ENCODE data around the gene FAM20C. TPM values are rescaled to one million over a fixed set of nuclear protein-coding genes. Genes with fewer than 3 reads are reported as not detected.
A peak's percentile ranks its signal among the peaks of the same experiment; 100 is the strongest.

The FAM20C gene
- total RNA-seq, 3 donors from 2014 or later = 20.7 to 47.7 (median 26.5) TPM

DNA sequence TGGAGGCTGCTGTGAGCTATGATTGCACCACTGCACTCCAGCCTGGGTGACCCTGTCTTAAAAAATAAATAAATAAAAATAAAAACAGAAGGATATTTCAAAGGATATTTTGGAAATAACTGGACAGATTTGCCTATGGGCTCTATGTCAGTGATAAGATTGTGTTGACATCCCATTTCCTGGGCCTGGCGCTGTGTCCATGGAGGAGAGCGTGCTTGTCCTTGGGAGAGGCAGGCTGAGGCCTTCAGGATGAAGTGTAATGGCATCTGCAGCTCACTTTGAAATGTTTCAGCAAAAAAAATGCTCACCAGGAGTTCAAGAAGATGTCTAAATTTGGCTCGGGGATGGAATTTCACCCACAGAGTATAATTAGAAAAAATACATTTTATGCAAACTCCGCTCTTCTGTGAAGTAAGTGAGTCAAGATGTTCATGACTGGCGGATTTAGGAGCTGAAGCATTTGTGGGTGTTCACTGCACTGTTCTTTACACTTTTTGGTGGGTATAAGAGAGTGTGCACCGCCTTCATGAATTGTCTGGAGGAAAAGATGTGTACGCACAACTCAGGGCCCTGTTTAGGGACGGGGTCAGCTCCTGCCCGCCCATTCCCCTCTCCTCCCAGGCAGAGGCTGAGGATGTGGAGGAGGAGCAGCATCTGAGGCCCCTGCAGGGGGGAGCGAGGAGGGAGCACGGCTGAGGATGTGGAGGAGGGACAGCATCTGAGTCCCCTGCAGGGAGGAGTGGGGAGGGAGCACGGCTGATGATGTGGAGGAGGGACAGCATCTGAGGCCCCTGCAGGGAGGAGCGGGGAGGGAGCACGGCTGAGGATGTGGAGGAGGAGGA is 79.1 kb downstream of the FAM20C start:
- no peaks in the 10 kb centered on the region for H3K4me1 ChIP-seq (ENCODE audit: low read depth)

DNA sequence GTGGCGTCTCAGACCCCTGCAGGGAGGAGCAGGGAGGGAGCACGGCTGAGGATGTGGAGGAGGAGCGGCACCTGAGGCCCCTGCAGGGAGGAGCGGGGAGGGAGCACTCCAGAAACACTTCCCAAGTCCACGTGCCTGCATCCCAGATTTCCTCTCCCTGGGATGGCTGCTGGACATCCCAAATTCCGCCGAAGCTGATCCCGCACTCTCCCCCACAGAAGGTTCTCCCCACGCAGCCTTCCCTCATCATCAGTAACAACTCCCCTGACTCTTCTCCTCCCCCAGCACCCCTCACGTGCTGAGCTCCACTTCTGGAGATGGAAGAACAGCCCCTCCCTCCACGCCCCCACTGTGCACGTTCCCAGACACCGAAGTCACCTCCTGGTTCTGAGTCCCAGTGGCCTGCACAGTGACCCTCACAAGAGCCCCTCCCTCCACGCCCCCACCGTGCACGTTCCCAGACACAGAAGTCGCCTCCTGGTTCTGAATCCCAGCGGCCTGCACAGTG is 79.8 kb downstream of the FAM20C start:
- peak in 2 of 3 donors; percentile 22 to 37 for DNase-seq
- no peaks in the 10 kb centered on the region for H3K36me3 ChIP-seq (ENCODE audit: low read depth)
- intact Hi-C loops (cut with DNase I, micrococcal nuclease) = no loop called here
- no peak for ATAC-seq
- H3K4me1 ChIP-seq (ENCODE audit: low read depth) = no peaks in the 10 kb centered on the region
- H3K4me3 ChIP-seq = no peak overlapping the region
- H3K9me3 ChIP-seq = peaks cover 2% of the 10 kb centered on the region
- TF ChIP-seq, protein P1, sequence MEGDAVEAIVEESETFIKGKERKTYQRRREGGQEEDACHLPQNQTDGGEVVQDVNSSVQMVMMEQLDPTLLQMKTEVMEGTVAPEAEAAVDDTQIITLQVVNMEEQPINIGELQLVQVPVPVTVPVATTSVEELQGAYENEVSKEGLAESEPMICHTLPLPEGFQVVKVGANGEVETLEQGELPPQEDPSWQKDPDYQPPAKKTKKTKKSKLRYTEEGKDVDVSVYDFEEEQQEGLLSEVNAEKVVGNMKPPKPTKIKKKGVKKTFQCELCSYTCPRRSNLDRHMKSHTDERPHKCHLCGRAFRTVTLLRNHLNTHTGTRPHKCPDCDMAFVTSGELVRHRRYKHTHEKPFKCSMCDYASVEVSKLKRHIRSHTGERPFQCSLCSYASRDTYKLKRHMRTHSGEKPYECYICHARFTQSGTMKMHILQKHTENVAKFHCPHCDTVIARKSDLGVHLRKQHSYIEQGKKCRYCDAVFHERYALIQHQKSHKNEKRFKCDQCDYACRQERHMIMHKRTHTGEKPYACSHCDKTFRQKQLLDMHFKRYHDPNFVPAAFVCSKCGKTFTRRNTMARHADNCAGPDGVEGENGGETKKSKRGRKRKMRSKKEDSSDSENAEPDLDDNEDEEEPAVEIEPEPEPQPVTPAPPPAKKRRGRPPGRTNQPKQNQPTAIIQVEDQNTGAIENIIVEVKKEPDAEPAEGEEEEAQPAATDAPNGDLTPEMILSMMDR (IDR thresholded peaks at IDR 0.05) = no peak

More for the DNA sequence above, 79.1 kb downstream of the FAM20C start:
- peaks cover 2% of the 10 kb centered on the region for H3K9me3 ChIP-seq
- H3K4me3 ChIP-seq = no peak overlapping the region
- DNase-seq (peak in 1 of 3 donors; percentile 19), ATAC-seq (no peak)
- no peaks in the 10 kb centered on the region for H3K36me3 ChIP-seq (ENCODE audit: low read depth)
- intact Hi-C loops (cut with DNase I, micrococcal nuclease) = no loop called here
- TF ChIP-seq, protein P1 (IDR thresholded peaks at IDR 0.05) = no peak

DNA sequence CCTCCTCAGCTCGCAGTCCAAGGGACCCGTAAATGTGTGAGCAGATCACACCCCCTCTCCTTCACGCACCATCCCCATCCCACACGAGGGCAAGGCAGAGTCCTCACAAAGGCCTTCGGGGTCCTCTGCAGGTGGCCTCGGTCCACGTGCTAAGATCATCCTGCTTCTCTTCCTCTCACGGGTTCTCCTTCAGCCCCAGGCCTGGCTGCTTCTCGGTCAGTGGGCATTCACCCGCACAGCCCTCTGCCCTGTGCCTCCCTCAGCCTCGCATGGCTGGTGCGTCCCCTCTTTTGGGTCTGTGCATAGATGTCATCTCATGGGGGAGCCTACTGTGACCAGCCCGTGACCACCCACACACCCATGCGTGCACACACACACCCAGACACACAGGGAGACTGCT is 80.3 kb downstream of the FAM20C start:
- H3K9me3 ChIP-seq = peaks cover 2% of the 10 kb centered on the region
- no peak for ATAC-seq

DNA sequence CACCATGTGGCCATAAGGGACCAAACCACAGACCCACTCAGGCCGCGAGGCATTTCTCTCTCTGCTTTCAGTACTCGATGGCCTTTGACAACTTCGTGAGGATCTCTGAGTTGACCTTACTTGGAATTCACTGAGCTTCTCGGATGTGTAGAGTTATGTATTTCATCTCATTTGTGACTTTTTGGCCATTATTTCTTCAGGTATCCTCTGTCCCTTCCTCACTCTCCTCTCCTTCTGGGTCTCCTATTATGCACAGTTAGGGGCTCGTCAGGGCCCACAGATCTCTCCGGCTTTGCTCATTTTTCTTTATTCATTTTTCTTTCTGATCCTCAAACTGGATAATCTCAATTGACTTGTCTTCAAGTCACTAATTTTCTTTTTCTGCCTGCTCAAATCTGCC is 81.0 kb downstream of the FAM20C start:
- intact Hi-C loops (cut with DNase I, micrococcal nuclease) = no loop called here
- no peaks in the 10 kb centered on the region for H3K36me3 ChIP-seq (ENCODE audit: low read depth)
- TF ChIP-seq, protein P1 (IDR thresholded peaks at IDR 0.05) = no peak
- DNase-seq (peak in 1 of 3 donors; percentile 11), ATAC-seq (no peak)
- peaks cover 2% of the 10 kb centered on the region for H3K9me3 ChIP-seq
- no peak overlapping the region for H3K4me3 ChIP-seq
- no peaks in the 10 kb centered on the region for H3K4me1 ChIP-seq (ENCODE audit: low read depth)

More for the DNA sequence above, 80.3 kb downstream of the FAM20C start:
- intact Hi-C loops (cut with DNase I, micrococcal nuclease) = no loop called here
- DNase-seq = peak in 1 of 3 donors; percentile 38
- Histone ChIP-seq H3K4me1 (ENCODE audit: low read depth) (no peaks in the 10 kb centered on the region), H3K4me3 (no peak overlapping the region), H3K36me3 (ENCODE audit: low read depth) (no peaks in the 10 kb centered on the region)
- TF ChIP-seq, protein P1 (IDR thresholded peaks at IDR 0.05) = no peak

DNA sequence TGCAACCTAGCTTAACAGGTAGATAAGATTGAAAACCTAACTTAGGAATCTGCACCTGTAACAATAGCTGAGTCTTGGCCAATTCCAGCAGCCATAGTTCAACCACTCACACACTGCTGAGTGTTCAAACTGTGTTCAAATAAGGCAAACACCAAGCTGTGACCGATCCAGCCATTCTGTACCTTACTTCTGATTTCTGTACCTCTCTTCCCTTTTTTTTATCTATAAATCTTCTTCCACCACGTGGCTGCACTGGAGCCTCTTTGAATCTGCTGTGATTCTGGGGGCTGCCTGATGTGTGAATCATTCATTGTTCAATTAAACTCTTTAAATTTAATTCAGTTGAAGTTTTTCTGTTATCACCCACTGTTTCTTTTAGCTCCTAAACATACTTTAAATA is 81.9 kb downstream of the FAM20C start:
- intact Hi-C loops (cut with DNase I, micrococcal nuclease) = no loop called here
- TF ChIP-seq, protein P1 (IDR thresholded peaks at IDR 0.05) = no peak
- no peak for ATAC-seq
- H3K4me3 ChIP-seq = no peak overlapping the region
- H3K9me3 ChIP-seq = peaks cover 2% of the 10 kb centered on the region
- no peaks in the 10 kb centered on the region for H3K36me3 ChIP-seq (ENCODE audit: low read depth)
- no peak for DNase-seq
- no peaks in the 10 kb centered on the region for H3K4me1 ChIP-seq (ENCODE audit: low read depth)
